OCI-LY3 (cell line): Measurements from ENCODE around the gene CYP8B1.

ENCODE experiments used
- EZH2phosphoT487 ChIP-seq: fragments of 200-600 bp; shearing (Covaris generic); IDR thresholded peaks from 2 replicates; pipeline ENCODE4 v1.6.1; 2018; ENCODE audit warnings: antibody characterized with exemption, mixed run types, low read depth
- TF ChIP-seq, protein P1 (sequence below): fragments of 200-600, 300-600 bp; sonication (generic); IDR thresholded peaks from 2 replicates; pipeline ENCODE4 v1.5.1; 2014; ENCODE audit warnings: antibody characterized with exemption, low read length, low read depth

DNA sequence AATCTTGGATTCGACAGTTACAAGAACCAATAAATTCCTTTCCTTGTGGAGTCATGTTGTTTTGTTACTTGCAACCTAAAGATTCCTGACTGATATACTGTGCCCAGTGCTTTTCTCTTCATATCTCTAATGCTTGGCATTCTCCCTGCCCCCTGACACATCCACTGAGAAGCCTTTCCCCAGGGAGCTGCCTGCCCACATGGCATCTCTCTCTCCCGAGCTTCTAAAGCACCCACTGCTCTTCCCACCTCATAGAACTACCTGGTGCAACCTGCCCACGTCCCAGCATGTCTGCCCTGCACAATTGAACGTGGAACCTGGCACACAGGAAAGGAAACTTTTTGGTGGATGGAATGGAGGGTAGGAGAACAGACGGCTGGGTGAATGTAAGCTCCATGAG is 6.8 kb downstream of the CYP8B1 start:
- TF ChIP-seq, protein P1, sequence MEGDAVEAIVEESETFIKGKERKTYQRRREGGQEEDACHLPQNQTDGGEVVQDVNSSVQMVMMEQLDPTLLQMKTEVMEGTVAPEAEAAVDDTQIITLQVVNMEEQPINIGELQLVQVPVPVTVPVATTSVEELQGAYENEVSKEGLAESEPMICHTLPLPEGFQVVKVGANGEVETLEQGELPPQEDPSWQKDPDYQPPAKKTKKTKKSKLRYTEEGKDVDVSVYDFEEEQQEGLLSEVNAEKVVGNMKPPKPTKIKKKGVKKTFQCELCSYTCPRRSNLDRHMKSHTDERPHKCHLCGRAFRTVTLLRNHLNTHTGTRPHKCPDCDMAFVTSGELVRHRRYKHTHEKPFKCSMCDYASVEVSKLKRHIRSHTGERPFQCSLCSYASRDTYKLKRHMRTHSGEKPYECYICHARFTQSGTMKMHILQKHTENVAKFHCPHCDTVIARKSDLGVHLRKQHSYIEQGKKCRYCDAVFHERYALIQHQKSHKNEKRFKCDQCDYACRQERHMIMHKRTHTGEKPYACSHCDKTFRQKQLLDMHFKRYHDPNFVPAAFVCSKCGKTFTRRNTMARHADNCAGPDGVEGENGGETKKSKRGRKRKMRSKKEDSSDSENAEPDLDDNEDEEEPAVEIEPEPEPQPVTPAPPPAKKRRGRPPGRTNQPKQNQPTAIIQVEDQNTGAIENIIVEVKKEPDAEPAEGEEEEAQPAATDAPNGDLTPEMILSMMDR, result no peak
- TF ChIP-seq EZH2phosphoT487, result no peak
